T-helper 1 cell treated with Interleukin-12 subunit alpha and Interleukin-12 subunit beta and Interleukin-4 antibody, amounts not matched to agents 30 μg/mL and 1 μg/mL, for 36 hours (primary cell): Measurements from ENCODE around the gene OTOF.

Experiments used
- H3K27ac Mint-ChIP-seq: one replicate; pipeline ENCODE4 v1.8.0; 2021; ENCODE audit warnings: mild to moderate bottlenecking, mixed read lengths
- H3K27me3 Mint-ChIP-seq: one replicate; pipeline ENCODE4 v1.8.0; 2021; ENCODE audit warnings: low read depth, mixed read lengths
- H3K36me3 Mint-ChIP-seq: one replicate; pipeline ENCODE4 v1.8.0; 2021; ENCODE audit warnings: low read depth, mixed read lengths
- H3K4me1 Mint-ChIP-seq: one replicate; pipeline ENCODE4 v1.8.0; 2021; ENCODE audit warnings: low read depth, mixed read lengths
- H3K4me3 Mint-ChIP-seq: one replicate; pipeline ENCODE4 v1.8.0; 2021; ENCODE audit warnings: mild to moderate bottlenecking, moderate library complexity, mixed read lengths
- H3K9me3 Mint-ChIP-seq: one replicate; pipeline ENCODE4 v1.8.0; 2021; ENCODE audit warnings: mixed read lengths

The OTOF gene

GRCh38 chr2:26422947-26423629 is 54.8 kb downstream of the OTOF start:
- Mint-ChIP-seq H3K4me3 (no peak overlapping the region), H3K27ac (no peak overlapping the region), H3K27me3 (peaks cover 17% of the 10 kb centered on the region), H3K36me3 (no peaks in the 10 kb centered on the region), H3K4me1 (no peaks in the 10 kb centered on the region), H3K9me3 (no peaks in the 10 kb centered on the region)

DNA sequence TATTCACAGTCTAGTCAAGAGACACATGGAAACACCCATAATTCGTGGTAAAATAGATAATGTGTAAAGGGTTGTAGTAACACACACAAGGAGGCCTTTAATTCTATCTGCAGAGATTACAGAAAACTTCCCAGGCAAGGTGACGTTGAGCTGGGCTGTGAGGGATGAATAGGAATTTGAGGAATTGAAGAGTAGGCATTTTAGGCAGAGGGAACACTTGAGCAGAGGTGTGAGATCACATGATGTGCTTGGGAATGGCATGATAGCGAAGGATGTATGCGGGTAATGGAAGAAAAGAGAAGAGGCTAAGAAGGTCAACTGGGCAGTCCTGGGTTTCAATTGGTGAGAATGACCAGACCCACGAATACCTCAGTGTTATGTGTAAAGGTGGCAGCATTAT is 56.0 kb downstream of the OTOF start:
- Mint-ChIP-seq H3K27ac (no peak overlapping the region), H3K27me3 (peaks cover 14% of the 10 kb centered on the region), H3K4me1 (no peaks in the 10 kb centered on the region), H3K36me3 (no peaks in the 10 kb centered on the region), H3K4me3 (no peak overlapping the region), H3K9me3 (no peaks in the 10 kb centered on the region)

DNA sequence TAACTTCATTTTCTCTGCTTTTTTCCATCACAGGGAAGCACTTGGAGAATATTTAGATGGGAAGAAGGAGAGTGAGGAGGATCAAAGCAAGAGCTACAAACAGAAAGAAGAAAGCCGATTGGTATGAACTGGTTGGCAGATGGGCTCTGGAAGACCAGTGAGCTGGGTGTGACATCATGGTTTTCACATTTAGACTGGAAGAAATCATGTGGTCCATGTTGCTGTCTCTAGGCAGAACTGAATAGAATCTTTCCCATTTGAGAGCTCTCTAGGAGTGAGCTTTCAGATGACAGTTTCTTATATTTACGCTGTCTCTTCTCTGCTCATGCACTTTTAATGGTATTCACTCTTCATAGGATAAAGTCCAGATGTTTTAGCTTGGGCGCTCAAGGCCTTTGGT is 63.6 kb downstream of the OTOF start:
- Mint-ChIP-seq H3K4me1 (peaks cover 14% of the 10 kb centered on the region), H3K27me3 (peaks cover 11% of the 10 kb centered on the region), H3K27ac (no peak overlapping the region)

DNA sequence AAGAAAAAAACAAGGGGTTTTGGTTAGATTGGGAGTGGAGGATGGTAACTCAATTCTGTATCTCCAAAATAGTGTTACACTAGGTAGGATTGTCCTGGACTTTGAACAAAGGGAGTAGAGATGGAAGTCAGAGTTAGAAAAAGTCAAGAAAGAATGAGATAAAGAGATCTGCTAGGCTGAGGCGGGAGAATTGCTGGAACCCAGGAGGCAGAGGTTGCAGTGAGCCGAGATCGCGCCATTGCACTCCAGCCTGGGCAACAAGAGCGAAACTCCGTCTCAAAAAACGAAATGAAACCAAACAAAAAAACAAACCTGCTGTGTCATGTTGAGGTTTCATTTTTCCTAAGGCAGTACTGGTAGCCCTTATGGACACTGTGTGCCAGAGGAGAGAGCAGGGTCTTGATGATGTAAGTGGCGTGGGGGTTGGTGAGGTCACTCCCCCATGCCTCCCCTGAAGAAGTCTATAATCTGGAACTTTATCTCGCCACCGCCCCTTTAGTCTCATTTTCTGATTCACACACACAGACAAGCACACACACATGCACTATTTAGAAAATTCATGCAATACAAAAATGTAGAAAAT is 65.7 kb downstream of the OTOF start:
- Mint-ChIP-seq H3K9me3 (no peaks in the 10 kb centered on the region), H3K27me3 (peaks cover 15% of the 10 kb centered on the region), H3K27ac (peak overlapping the region; percentile 90), H3K36me3 (peaks cover 4% of the 10 kb centered on the region), H3K4me1 (peaks cover 14% of the 10 kb centered on the region), H3K4me3 (peak overlapping the region; percentile 85)

More for the DNA sequence above, 63.6 kb downstream of the OTOF start:
- H3K9me3 Mint-ChIP-seq, result no peaks in the 10 kb centered on the region
- no peak overlapping the region for H3K4me3 Mint-ChIP-seq
- peaks cover 4% of the 10 kb centered on the region for H3K36me3 Mint-ChIP-seq

- no peaks in the 10 kb centered on the region for H3K9me3 Mint-ChIP-seq
- peaks cover 4% of the 10 kb centered on the region for H3K36me3 Mint-ChIP-seq
- H3K27me3 Mint-ChIP-seq, result peaks cover 13% of the 10 kb centered on the region
- H3K27ac Mint-ChIP-seq, result peak overlapping the region; percentile 90
- H3K4me3 Mint-ChIP-seq, result peak overlapping the region; percentile 85
- H3K4me1 Mint-ChIP-seq, result peaks cover 14% of the 10 kb centered on the region
Observed at GRCh38 chr2:26411419-26411818, 66.5 kb downstream of the OTOF start.

DNA sequence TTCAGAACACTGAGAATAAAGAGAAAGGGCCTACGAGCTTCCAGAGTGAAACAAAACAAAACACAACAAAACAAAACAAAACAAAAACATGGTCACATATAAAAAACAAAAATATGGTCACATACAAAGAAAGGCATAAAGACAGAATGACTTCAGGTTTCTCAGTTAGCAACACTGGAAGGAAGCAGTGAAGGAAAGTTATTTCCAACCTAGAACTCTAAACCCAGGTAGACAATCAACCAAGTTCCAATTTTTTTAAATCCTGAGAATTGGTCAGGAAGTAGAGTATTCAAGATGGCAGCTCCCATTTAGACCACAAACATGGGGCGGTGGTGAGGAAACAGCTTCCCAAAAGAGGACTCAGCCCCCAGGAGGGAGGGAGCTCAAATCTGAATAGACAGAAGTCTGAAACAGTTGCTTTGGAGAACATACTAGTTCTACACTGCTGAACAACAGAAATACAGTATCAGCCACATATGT is 67.1 kb downstream of the OTOF start:
- H3K4me1 Mint-ChIP-seq, result peaks cover 14% of the 10 kb centered on the region
- peaks cover 4% of the 10 kb centered on the region for H3K36me3 Mint-ChIP-seq
- H3K4me3 Mint-ChIP-seq, result no peak overlapping the region
- H3K27me3 Mint-ChIP-seq, result peaks cover 12% of the 10 kb centered on the region
- no peak overlapping the region for H3K27ac Mint-ChIP-seq
- no peaks in the 10 kb centered on the region for H3K9me3 Mint-ChIP-seq

DNA sequence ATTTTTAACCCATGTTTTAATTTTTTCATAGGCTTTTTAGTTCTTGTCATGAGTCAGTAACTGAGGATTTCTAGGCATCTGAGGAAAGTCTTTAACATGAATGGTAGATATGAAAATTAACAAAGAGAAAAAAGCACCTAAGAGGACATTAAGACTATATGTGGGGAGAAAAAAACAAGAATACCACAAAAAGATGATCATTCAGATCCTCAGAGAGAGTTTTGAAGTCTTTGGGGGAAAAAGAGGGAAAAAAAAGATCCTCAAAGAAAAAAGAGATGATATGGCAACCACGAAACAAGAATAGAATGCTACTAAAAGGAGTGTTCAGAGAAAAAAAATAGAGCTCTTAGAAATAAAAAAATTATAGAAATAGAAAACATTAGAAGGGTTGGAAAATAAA is 68.1 kb downstream of the OTOF start:
- no peak overlapping the region for H3K27ac Mint-ChIP-seq
- peaks cover 14% of the 10 kb centered on the region for H3K4me1 Mint-ChIP-seq
- H3K4me3 Mint-ChIP-seq, result no peak overlapping the region
- H3K36me3 Mint-ChIP-seq, result peaks cover 4% of the 10 kb centered on the region
- H3K9me3 Mint-ChIP-seq, result no peaks in the 10 kb centered on the region
- H3K27me3 Mint-ChIP-seq, result peaks cover 12% of the 10 kb centered on the region

DNA sequence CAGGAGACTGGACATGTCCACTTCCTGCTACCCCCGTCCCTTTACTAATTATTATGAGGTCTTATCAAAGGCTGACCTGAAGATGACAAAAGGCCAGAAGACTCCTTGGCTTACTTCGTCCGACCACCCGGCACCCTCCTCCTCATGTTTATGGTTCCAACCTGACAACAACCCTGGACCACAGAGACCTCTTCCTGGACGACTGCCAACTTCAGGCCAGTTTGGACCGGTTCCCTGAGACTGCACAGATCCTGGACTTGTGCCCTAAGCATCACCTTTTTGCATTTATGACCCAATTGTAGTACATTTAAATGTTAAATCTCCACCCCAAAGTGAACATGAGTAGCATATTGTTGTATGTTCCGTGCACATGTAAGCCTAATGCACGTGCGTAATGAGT is 70.4 kb downstream of the OTOF start:
- H3K27ac Mint-ChIP-seq, result no peak overlapping the region

More for the DNA sequence above, 70.4 kb downstream of the OTOF start:
- peaks cover 4% of the 10 kb centered on the region for H3K36me3 Mint-ChIP-seq
- peaks cover 13% of the 10 kb centered on the region for H3K4me1 Mint-ChIP-seq
- peaks cover 12% of the 10 kb centered on the region for H3K27me3 Mint-ChIP-seq
- H3K4me3 Mint-ChIP-seq, result no peak overlapping the region
- H3K9me3 Mint-ChIP-seq, result no peaks in the 10 kb centered on the region
